Measurements from ENCODE around the gene CYP4F2.
"Not testable (repeated sequence)": the region's sequence is repeated elsewhere in the genome, so short reads cannot be mapped to it uniquely, and the experiment has no call there.

The CYP4F2 gene

GRCh38 chr19:15934332-15935078, 36.6 kb upstream of the CYP4F2 start, which contains the start of gene CYP4F11:
Gene CYP4F11, minus strand, starts transcription at chr19:15934529. Its CDS starts 121 bp downstream, at chr19:15934408.
- H3K4me3 ChIP-seq (ENCODE audit: low read depth, low read length) = no peak within 1 kb of the TSS
- no peak for TF ChIP-seq CTCF (IDR thresholded peaks at IDR 0.05; ENCODE audit: borderline replicate concordance, insufficient read depth, low read depth, low read length)

- not testable (repeated sequence) for H3K4me3 ChIP-seq (ENCODE audit: low read depth, low read length)
Measured at GRCh38 chr19:15933761-15934331, 36.0 kb upstream of the CYP4F2 start.

GRCh38 chr19:15928321-15928720, 30.4 kb upstream of the CYP4F2 start:
- no peak for TF ChIP-seq CTCF (IDR thresholded peaks at IDR 0.05; ENCODE audit: borderline replicate concordance, insufficient read depth, low read depth, low read length)
- no peak overlapping the region for H3K4me3 ChIP-seq (ENCODE audit: low read depth, low read length)

- no peak for TF ChIP-seq CTCF (IDR thresholded peaks at IDR 0.05; ENCODE audit: borderline replicate concordance, insufficient read depth, low read depth, low read length)
- H3K4me3 ChIP-seq (ENCODE audit: low read depth, low read length) = no peak overlapping the region
Measured at GRCh38 chr19:15926484-15926883, 28.6 kb upstream of the CYP4F2 start.

GRCh38 chr19:15923702-15924101, 25.8 kb upstream of the CYP4F2 start:
- no peak overlapping the region for H3K4me3 ChIP-seq (ENCODE audit: low read depth, low read length)
- TF ChIP-seq CTCF (IDR thresholded peaks at IDR 0.05; ENCODE audit: borderline replicate concordance, insufficient read depth, low read depth, low read length) = no peak

GRCh38 chr19:15922021-15922420, 24.1 kb upstream of the CYP4F2 start:
- TF ChIP-seq CTCF (IDR thresholded peaks at IDR 0.05; ENCODE audit: borderline replicate concordance, insufficient read depth, low read depth, low read length) = no peak

GRCh38 chr19:15919243-15919642, 21.4 kb upstream of the CYP4F2 start:
- no peak for TF ChIP-seq CTCF (IDR thresholded peaks at IDR 0.05; ENCODE audit: borderline replicate concordance, insufficient read depth, low read depth, low read length)
- no peak overlapping the region for H3K4me3 ChIP-seq (ENCODE audit: low read depth, low read length)

More at GRCh38 chr19:15922021-15922420, 24.1 kb upstream of the CYP4F2 start:
- no peak overlapping the region for H3K4me3 ChIP-seq (ENCODE audit: low read depth, low read length)

Data from GM12875 (cell line).